GM19099 (cell line): Measurements from ENCODE around the gene MMP24.

ENCODE experiments used
- POLR2A ChIP-seq: IDR thresholded peaks from 3 replicates; pipeline ENCODE4 v1.6.1; 2011; ENCODE audit warnings: low read depth; ENCODE audit not compliant: insufficient read length; ENCODE audit errors: extremely low read depth

MMP24 gene

DNA sequence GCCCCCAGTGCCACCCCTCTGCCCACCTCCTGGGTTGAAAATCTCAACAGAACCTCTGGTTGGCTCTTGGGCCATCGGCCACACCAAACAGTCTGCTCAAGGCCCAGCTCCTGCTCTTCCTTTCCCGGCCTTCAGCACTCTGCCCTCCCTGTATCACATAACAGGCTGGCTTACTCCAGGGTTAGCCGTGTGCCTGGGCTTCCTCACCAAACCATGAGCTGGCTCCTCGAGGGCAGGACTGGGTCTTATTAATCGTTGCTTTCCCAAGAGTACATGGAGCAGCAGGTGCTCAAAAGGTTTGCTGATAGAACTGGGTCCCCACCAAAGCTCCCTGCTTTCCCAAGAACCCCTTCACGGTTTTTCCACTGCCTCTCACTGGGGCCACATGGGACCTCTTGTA, 78.5 kb downstream of the MMP24 start:
- no peak for TF ChIP-seq POLR2A

DNA sequence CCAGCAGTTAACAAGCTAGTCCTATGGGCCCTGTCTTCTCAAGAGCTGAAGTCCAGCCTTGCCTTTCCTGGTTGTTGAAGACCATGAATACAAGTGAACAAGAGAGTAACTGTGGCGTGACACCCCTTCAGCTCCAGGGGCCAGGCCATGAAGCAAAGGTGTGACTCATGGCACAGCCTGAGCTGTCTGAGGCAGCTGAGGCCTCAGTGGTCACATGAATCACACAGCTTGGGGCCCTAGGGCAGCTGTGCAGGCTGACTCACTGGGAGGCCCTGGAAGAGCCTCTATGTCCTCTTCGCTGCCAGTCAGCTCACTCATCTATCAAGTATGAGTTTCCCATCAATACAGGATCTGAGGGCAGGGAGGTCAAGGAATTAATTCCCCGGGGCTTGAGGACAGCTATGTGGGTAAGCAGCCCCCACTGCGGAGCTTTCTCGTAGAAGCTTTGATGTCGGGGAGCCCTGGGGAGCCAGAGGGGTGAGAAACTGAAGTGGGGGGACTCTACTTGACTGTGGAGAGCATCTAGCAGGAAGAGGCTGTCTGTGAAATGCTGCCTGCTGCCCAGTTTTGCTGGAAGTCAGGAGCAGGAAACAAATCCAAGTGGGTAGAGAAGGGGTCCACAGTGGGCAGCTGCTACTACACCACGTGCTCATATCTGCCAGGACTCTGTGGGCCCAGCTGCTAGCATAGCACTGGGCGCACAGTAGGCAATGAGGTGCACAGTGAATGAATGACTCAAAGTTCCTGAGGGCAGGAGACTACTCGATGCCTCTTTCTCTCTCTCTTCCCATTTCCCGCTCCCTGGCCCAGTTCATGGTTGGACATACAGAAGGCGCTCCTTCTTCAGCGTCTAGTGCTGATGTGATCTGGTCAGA, 79.4 kb downstream of the MMP24 start:
- no peak for TF ChIP-seq POLR2A

DNA sequence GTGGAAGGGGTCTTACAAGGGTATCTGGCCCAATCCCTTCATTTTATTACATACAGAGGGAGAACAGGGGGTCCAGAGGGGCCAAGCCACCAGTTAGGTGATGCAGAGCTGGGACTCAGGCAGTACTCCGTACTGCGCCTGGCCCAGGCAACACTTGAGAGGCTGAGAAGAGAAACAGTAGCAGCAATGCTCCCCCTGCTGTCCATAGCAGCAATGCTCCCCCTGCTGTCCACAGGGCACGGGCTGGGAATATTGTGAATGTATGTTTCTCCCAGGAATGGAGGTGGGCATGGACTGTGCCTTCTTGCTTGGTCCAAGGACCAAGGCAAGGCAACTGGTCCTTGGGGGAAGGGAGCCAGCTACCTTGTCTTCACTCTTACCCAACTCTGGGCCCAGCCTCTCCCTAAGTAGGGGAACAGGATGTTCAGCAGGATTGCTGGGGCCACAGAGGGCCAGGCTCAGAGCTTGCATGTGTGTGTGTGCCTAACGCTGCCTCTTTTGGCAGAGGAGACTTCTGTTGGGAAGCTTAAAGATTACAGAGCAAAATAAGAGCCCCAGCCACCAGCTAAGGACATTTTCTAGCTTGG, 80.5 kb downstream of the MMP24 start:
- no peak for TF ChIP-seq POLR2A

DNA sequence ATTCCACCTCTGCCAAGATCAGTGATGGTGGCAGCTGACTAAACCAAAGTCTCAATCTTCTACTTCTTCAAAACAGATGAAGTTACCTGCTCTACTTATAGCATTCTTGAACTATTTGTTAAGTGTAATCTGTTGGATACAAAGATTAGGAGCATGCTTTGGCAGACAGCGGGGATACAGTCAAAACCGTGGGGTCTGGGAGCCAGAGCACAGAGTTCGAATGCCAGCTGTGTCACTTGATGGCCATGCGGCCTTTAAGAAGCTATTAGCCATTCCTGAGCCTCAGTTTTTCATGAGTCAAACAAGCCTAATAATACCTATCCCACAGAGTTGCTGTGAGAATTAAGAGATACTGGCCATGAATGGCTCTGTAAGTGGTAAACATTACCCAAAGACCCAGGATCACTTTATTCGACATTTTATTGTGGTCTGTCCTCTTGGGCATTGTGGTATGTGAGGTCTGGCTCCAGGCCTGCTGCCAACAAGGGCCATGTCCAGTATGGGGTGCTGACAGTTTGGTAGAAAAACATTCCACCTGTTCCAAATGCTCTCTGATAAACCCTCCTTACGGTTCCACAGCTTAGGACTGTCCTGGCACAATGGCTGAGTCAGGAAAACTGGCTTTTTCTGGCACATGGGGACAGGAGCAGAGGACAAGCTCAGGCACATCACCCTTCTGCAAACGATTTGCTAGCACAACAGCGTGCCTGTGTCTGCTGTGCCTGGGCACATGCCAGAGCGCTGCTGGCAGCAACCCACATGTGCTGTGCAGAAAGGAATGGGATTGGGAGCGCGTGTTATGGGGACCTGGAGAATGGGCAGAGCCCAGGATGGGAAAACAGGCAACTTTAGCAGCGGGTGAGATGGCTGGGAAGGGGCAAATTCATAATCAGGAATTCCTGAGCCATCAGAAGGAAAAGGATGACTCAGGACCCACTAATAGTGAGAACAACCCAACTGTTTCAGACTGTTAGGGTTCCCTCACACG, 81.5 kb downstream of the MMP24 start:
- no peak for TF ChIP-seq POLR2A

DNA sequence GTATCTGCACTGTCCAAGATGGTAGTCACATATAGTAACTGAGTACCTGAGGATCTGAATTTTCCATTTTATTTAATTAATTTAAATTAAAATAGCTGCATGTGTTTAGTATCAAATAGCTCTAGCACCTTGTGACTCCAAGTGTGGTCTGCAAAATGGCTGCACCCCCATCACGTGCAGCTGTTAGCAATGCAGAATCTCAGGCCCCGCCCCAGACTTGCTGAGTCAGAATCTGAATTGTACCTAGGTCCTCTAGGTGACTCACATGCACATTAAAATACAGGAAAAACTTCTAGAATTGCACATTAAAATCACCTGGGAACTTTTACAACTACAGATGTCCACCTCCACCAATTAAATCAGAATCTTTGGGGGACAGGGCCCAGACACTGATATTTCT, 84.9 kb downstream of the MMP24 start:
- no peak for TF ChIP-seq POLR2A

DNA sequence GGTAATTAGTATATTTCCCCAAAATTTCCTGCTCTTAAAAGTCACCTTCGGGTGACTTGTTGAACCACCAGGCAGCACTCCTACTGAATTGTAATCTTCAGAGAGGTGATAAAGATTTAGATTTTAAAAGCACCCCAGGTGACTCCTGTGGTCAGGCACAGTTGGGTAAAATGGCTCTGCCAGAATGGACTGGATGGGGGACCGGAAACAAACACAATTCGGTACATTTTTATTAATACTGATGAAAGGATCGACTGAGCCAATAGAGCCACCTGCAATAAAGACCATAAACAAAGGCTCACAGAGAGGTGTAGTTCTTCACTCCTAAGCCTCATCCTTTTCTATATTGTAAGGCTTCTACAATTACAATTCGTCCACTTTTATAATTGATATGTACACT, 85.3 kb downstream of the MMP24 start:
- TF ChIP-seq POLR2A, result no peak

DNA sequence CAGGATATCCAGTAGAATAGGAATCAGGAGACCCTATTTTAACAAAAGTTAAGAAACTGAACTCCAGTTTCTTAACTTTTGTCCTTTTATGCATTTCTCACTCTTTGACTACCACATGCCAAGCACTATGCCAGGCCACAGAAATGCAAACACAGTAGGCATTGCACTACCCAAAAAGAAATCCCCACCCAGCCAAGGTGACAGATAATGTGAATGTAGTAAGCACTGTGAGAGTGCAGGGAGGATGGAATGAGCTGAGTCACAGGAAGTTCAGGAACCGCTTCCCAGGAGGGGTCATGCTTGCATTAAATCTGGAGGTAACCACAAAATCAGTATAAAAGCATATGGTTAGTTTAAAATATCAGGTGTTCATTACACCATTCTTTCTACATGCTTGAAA, 85.8 kb downstream of the MMP24 start:
- TF ChIP-seq POLR2A, result no peak

DNA sequence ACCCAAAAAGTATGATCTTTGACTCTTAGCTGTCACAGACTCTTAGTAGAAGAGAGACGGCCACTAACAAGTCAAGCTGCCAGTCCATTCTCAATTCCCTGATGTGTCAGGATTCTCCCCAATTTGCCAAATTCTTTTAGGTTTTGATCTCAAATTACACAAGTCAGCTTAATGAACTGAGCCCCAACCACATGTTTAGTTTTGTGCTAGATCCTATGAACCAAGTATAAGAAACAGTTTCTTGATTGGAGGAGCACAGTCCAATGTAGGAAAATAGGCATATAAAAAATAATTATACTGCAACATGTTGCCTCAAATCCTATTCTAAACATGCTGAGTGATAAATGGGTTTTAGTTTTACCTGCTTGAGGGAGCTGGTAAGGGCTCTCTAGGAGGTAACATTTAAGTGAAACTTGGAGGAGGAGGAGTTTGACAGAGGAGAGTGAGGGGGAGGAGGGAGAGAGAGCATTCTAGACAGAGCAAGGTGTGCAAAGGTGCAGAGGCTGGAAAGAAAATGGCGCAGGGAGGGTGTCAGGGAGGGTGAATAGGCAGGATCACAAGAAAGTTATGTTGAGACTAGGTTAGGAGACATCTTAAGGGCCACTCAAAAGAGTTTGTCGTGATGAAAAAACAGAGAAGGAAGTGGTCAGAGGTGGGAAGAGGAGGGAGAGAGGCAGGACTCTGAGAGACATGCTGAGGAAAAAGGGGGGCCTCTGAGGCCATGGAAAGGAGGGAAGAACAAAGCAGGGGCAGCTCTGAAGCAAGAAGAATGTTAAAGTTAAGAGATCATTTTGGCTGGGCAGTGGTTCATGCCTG, 88.5 kb downstream of the MMP24 start:
- TF ChIP-seq POLR2A, result no peak

DNA sequence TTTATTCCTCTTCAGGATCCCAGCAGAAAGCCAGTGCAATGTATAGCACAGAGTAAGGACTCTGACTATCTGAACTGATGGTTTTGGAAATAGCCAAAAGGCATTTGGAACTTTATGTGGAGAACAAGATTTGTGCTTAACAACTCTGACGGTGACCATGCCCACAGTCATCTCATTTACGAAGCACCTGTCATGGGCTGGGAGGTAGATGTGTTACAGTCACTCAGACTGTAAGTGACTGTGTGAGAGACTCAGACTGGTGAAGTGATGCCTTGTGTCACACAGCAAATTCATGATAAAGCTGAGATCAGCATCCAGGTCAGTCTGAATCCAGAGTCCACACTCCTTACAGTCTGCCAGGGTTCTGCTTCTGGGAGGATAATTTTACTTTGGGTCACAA, 89.6 kb downstream of the MMP24 start:
- TF ChIP-seq POLR2A, result no peak

DNA sequence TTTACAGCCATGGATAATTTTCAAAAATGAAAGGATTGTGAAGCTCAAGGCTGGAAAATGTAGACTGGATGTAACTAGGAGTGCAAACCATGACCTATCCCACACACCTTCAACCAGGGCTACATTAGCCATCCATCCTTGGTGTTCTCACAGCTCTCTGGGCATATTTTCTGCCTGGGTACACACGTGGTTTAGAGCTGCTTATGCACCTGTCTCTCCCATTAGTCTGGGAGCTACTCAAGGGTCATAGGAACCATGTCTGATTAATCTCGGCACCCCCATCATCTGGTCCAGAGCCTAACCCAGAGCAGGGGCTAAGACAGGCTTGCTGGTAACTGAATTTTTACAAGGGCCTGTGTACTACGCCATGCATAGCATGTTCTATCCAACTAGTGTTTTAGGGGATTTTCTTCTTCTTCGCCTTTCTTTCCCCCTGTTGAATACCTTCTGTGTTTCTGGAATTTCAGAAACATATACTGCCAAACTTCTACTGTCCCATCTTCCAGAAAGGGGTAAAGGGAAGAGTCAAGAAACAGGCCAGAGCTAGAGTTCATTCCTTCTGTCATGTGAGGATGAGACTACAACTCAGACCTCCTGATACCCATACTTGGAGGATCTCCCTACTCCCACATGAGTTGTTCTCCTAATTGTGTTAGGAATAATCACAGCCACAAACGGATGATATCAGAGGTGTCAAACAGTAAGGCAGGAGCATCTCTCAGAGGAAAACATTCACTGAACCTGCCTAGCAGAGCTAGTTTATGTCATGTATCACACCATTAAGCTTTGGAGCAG, 91.1 kb downstream of the MMP24 start:
- TF ChIP-seq POLR2A, result no peak

DNA sequence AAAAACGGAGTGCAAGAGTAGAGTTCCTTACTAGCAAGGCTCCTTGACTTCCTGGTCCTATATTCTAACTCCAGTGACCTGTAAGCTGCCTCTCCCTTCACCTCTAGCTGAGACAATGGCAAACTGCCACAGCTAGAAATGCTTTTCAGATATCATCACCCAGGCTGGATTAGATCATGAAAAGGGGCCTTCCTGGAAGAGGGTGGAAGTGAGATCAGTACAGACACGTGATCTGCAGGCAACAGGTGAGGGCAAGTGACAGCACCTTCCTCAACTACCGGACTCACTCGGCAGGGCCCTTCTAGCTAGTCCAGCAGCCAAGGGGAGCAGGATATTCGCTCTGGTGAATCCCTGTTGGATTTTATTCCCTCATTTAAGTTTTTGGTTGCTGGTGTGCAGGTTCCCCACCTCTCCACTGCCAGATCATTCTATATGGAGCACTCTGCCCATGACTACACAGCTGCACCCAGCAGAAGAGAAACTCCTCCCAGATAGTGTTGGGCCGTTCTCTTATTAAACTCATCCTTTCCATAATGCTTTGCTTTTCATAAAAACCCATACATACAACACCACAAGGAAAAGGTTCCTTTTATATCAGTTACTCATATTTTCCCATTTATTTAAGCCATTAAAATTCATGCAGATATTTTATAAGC, 92.1 kb downstream of the MMP24 start:
- TF ChIP-seq POLR2A, result no peak

DNA sequence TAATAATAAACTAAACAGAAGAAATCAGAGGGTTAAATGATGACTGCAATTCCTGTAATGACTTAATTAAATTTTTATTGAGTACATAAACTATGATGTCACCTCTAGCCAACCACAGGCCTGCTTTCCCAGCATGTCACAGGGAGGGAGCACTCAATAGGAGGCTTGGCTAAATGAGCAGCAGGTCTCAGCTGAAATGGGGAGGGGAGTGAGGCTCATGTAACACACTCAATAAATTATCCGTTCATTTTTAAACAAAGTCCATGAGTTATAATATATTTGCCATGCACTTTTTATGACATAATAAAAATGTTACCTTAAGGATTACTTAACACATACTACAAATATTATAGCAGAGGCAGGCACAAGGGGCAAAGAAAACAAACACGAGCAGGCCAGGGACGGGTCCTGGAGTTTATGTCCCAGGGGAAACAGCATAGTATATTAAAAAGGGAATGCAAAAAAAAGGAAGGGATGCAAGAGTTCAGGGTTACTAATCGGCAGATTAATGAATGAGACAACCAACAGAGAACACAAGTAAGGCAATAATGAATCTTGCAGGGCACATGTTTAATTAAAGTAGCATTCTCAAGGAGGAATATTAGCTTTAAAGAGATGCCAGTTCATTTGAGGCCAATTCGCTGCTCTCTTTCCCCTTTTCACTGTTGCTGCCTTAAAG, 92.8 kb downstream of the MMP24 start:
- TF ChIP-seq POLR2A, result no peak

DNA sequence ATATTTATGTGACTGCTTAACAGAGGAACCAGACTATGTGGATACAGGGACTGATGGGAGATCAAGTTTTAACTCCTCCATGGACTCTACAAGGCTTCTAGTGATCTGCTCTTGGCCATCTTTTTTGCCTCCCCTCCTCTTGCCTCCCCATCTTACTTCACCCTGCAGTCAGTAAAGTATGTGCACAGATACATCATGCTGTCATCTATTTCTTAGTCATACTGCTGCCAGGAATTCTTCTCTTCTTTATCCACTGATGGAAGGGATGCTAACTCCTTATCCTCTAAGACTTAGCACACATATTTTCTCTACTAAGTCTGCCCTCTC, 93.3 kb downstream of the MMP24 start:
- TF ChIP-seq POLR2A, result no peak

DNA sequence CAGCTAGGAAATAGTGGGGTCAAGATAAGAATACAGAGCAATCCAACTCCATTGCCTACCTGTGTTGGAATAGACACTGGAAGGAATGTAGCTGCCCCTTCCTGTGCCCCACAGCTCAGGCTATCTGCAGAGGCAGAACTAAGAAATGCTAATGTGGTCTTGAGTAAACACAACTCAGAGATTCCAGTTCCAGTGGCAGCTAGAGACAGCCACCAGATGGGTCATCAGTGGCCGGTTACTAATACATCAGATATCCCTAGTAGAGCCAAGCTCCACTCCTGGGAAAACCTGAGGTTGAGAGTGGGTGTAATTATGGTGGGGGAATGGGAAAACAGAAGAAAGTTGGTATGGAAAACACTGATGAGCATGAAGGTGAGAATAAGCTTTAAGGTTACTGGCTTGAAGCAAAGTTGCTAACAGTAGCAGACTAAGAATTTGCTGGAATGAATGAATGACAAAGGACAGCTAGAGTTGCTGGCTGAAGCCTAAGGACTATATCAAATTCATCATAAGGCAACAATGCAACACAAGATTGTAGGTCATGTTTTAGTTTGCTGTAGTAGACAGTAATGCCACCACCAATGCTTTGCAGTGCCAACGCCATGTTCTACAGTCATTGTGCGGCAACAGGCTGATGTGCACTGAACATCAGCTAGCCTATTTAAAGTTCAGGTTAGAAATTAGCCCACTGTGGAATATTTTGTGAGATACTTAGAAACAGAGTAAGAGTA, 94.1 kb downstream of the MMP24 start:
- no peak for TF ChIP-seq POLR2A
